Lower leg skin (tissue), 3 donors: Measurements from ENCODE around the gene METTL26.

ENCODE experiments used
- POLR2A ChIP-seq, 2 donors: fragments of 450-650 bp; IDR thresholded peaks; one replicate each; pipeline ENCODE4 v1.6.1; 2016 to 2017; ENCODE audit warnings: antibody characterized with exemption in 2 of 2, mild to moderate bottlenecking in 1 of 2, moderate library complexity in 1 of 2
- TF ChIP-seq, protein P1 (sequence below), 3 donors: fragments of 450-650 bp; IDR thresholded peaks; one replicate each; pipeline ENCODE4 v1.5.1; 2016; ENCODE audit warnings: antibody characterized with exemption in 3 of 3, mild to moderate bottlenecking in 3 of 3, moderate library complexity in 2 of 3

DNA sequence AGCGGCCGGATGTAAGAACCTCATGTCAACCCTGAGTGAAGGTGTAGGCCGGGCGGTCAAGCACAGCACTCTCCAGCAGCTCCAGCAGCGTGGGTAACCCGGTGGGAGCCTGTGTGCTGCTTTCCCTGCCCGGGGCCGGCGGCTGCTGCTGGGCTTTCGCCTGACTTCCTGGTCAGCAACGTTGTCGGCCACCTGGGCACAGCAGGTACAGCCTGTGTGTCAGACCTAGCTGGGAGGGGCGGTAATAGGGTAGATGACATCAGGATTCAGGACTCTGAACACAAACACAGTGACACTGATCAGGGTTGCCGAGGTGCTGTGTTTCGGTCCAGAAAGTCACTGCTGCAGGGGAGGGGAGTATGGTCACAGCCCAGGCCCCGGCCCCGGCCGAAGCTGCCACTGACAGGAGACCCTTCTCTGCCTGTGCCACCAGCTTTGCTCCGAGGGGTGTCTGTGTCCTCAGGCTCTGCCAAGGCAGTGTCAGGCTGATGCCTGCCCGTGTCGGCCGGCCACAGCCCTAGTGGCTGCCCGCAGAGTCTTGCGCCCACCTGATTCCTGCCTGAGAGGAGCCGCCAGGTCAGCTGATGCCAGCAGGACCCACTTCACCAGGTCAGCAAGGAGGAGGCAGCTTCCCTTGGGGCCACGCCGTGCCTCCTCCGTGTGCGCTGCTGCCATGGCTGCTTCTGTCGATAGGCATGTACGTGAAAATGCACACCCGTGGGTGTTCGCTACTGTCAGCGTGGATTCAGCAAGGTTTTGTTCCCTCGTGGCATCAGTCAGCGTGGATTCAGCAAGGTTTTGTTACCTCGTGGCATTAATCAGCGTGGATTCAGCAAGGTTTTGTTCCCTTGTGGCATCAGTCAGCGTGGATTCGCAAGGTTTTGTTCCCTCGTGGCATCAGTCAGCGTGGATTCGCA lies 37.0 kb downstream of the METTL26 start:
- TF ChIP-seq, protein P1, sequence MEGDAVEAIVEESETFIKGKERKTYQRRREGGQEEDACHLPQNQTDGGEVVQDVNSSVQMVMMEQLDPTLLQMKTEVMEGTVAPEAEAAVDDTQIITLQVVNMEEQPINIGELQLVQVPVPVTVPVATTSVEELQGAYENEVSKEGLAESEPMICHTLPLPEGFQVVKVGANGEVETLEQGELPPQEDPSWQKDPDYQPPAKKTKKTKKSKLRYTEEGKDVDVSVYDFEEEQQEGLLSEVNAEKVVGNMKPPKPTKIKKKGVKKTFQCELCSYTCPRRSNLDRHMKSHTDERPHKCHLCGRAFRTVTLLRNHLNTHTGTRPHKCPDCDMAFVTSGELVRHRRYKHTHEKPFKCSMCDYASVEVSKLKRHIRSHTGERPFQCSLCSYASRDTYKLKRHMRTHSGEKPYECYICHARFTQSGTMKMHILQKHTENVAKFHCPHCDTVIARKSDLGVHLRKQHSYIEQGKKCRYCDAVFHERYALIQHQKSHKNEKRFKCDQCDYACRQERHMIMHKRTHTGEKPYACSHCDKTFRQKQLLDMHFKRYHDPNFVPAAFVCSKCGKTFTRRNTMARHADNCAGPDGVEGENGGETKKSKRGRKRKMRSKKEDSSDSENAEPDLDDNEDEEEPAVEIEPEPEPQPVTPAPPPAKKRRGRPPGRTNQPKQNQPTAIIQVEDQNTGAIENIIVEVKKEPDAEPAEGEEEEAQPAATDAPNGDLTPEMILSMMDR (IDR thresholded peaks at IDR 0.05), result no peak
- TF ChIP-seq POLR2A (IDR thresholded peaks at IDR 0.05), result no peak
